Fibroblast of lung (primary cell): ENCODE data around the gene NLRP4. TPM values are rescaled to one million over a fixed set of nuclear protein-coding genes. Genes with fewer than 3 reads are reported as not detected.

Source experiments
- DNase-seq, 2 donors: peaks; one replicate each; pipeline versions ENCODE4 v3.0.0 to v3.0.0-alpha.2; 2010; ENCODE audit warnings: low read depth in 2 of 2
- H2AFZ ChIP-seq: 2 replicates; pipeline ENCODE4 v1.5.1; 2012; ENCODE audit warnings: low read length, control low read depth, inconsistent platforms
- H3K27ac ChIP-seq: 2 replicates; pipeline ENCODE4 v1.5.1; 2011; ENCODE audit warnings: low read length, control low read depth; ENCODE audit not compliant: insufficient read depth
- H3K27me3 ChIP-seq: 2 replicates; pipeline ENCODE4 v1.5.1; 2011; ENCODE audit warnings: mild to moderate bottlenecking, low read length; ENCODE audit not compliant: control insufficient read depth, insufficient read depth
- H3K36me3 ChIP-seq: 2 replicates; pipeline ENCODE4 v1.5.1; 2011; ENCODE audit warnings: low read length; ENCODE audit not compliant: control insufficient read depth, insufficient read depth
- H3K4me1 ChIP-seq: 2 replicates; pipeline ENCODE4 v1.5.1; 2011; ENCODE audit warnings: low read length; ENCODE audit not compliant: control insufficient read depth, insufficient read depth; ENCODE audit errors: extremely low read depth
- H3K4me2 ChIP-seq: 2 replicates; pipeline ENCODE4 v1.5.1; 2011; ENCODE audit warnings: low read length, control low read depth; ENCODE audit not compliant: insufficient read depth; ENCODE audit errors: extremely low read depth
- H3K4me3 ChIP-seq, 4 experiments: fragments of 200-600 bp in 1 of 4; sonication (generic) in 1 of 4; replicated peaks in 1 of 4; 2 replicates each; pipeline ENCODE4 v1.5.1; 2011 to 2016; ENCODE audit warnings: low read length in 4 of 4, low read depth in 3 of 4, mild to moderate bottlenecking in 3 of 4, control low read depth in 2 of 4, inconsistent platforms in 1 of 4, mixed read lengths in 1 of 4; ENCODE audit not compliant: insufficient read depth in 1 of 4; ENCODE audit errors: control extremely low read depth in 1 of 4
- H3K79me2 ChIP-seq: 2 replicates; pipeline ENCODE4 v1.5.1; 2012; ENCODE audit warnings: mild to moderate bottlenecking, low read length, inconsistent platforms; ENCODE audit not compliant: control insufficient read depth, insufficient read depth
- H3K9ac ChIP-seq: 2 replicates; pipeline ENCODE4 v1.5.1; 2011; ENCODE audit warnings: mild to moderate bottlenecking, low read length, control low read depth; ENCODE audit not compliant: insufficient read depth
- H3K9me3 ChIP-seq: 2 replicates; pipeline ENCODE4 v1.5.1; 2012; ENCODE audit warnings: low read depth, low read length; ENCODE audit not compliant: control insufficient read depth, insufficient read depth
- H4K20me1 ChIP-seq: 2 replicates; pipeline ENCODE4 v1.5.1; 2011; ENCODE audit warnings: low read length; ENCODE audit not compliant: control insufficient read depth, insufficient read depth; ENCODE audit errors: extremely low read depth
- EZH2 ChIP-seq: IDR thresholded peaks from 2 replicates; pipeline ENCODE4 v1.5.1; 2012; ENCODE audit warnings: low read length, control low read depth, mild to moderate bottlenecking; ENCODE audit errors: missing control alignments
- polyA plus RNA-seq, 2 donors: library from polyadenylated mRNA; depleted of rRNA in 1 of 2; stranded (reverse) in 1 of 2; unstranded in 1 of 2; fragments of >200 nt; gene quantifications; 2 replicates each; pipeline ENCODE4 v1.2.1, GENCODE V29; 2011 to 2012; ENCODE audit warnings: missing spikeins in 1 of 2
- total RNA-seq: library from RNA; depleted of rRNA; stranded (reverse); fragments of >200 nt; gene quantifications from 2 replicates; pipeline ENCODE4 v1.2.1, GENCODE V29; 2014
- TF ChIP-seq, protein P1 (sequence below), 2 donors: IDR thresholded peaks in 1 of 2; conservative IDR thresholded peaks in 1 of 2; 1 replicate in 1 of 2; 2 replicates in 1 of 2; pipeline ENCODE4 v1.5.1; 2011 to 2012; ENCODE audit warnings: low read length in 2 of 2, control low read depth in 1 of 2, inconsistent platforms in 1 of 2, low read depth in 1 of 2, mild to moderate bottlenecking in 1 of 2

NLRP4 gene
- total and polyA plus RNA-seq, 2 donors (not counting 1 experiment from before 2014, with no cell fraction given), result not detected

DNA sequence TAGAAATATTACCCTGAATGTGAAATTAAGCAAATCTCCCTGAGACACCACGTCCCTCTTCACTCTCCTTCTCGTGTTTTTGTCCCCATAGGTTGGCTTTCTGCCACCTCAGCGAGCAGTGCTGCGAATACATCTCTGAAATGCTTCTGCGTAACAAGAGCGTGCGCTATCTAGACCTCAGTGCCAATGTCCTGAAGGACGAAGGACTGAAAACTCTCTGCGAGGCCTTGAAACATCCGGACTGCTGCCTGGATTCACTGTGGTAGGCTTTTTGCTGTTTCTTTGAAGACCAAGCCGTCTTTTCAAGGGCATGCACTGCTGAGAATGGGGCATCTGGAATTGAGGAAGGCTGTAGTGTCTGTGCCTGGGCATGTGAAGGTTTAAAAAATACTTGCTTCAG, 34.4 kb downstream of the NLRP4 start:
- no peak for DNase-seq
- Histone ChIP-seq H3K79me2 (no peaks in the 10 kb centered on the region), H3K27ac (no peak overlapping the region), H4K20me1 (no peaks in the 10 kb centered on the region), H3K4me2 (no peak overlapping the region), H3K4me1 (no peaks in the 10 kb centered on the region), H3K9me3 (no peaks in the 10 kb centered on the region), H3K27me3 (no peaks in the 10 kb centered on the region), H3K9ac (no peak overlapping the region), H3K4me3 (no peak overlapping the region), H2AFZ (no peak overlapping the region), H3K36me3 (no peaks in the 10 kb centered on the region)
- TF ChIP-seq, protein P1, sequence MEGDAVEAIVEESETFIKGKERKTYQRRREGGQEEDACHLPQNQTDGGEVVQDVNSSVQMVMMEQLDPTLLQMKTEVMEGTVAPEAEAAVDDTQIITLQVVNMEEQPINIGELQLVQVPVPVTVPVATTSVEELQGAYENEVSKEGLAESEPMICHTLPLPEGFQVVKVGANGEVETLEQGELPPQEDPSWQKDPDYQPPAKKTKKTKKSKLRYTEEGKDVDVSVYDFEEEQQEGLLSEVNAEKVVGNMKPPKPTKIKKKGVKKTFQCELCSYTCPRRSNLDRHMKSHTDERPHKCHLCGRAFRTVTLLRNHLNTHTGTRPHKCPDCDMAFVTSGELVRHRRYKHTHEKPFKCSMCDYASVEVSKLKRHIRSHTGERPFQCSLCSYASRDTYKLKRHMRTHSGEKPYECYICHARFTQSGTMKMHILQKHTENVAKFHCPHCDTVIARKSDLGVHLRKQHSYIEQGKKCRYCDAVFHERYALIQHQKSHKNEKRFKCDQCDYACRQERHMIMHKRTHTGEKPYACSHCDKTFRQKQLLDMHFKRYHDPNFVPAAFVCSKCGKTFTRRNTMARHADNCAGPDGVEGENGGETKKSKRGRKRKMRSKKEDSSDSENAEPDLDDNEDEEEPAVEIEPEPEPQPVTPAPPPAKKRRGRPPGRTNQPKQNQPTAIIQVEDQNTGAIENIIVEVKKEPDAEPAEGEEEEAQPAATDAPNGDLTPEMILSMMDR (conservative IDR thresholded peaks at IDR 0.05 in 1 of 2, IDR thresholded peaks at IDR 0.05 in 1 of 2; ENCODE audit: low read depth in 1 of 2, low read length in 2 of 2), result no peak
- no peak for TF ChIP-seq EZH2

DNA sequence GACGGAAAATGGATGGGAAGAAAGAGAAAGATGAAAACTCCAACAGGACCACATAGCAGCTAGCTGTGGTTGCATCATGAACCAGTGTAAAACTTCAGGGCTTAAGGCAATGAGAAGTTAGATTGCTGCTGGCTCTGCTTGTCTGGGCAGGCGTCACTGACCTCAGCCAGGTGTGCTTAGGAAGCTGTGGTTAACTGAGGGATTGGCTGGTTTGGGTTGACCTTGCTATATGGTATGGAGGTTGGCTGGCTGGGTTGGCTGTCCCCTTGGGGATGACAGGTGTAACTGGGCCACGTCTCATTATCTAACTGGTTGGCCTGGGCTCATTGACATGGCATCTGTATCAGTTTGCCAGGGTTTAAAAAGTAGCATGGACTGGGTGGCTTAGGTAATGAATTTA, 40.9 kb downstream of the NLRP4 start:
- Histone ChIP-seq H3K4me1 (no peaks in the 10 kb centered on the region), H2AFZ (no peak overlapping the region), H3K9ac (no peak overlapping the region), H3K36me3 (no peaks in the 10 kb centered on the region), H3K4me3 (no peak overlapping the region), H3K79me2 (no peaks in the 10 kb centered on the region), H3K9me3 (no peaks in the 10 kb centered on the region), H3K27ac (no peak overlapping the region), H3K27me3 (no peaks in the 10 kb centered on the region), H4K20me1 (no peaks in the 10 kb centered on the region), H3K4me2 (no peak overlapping the region)
- no peak for TF ChIP-seq EZH2
- TF ChIP-seq, protein P1 (conservative IDR thresholded peaks at IDR 0.05 in 1 of 2, IDR thresholded peaks at IDR 0.05 in 1 of 2; ENCODE audit: low read depth in 1 of 2, low read length in 2 of 2), result no peak
- no peak for DNase-seq

DNA sequence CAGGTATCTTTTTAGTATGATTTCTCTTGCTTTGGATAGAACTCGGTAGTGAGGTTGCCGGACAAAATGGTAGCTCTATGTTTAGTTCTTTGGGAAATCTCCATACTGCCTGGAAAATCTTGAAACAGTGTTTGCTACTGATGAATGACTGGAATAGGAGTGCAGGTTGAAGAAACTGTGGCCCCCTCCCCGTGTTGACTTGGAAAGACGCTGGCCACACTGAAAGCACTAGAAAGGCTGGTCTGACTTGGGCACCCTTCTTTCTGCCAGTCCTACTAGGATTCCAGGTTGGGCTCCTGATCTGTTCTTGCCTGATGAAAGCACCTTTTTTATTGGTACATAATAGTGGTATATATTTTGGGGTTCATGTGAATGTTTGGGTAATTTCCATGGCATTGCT, 46.3 kb downstream of the NLRP4 start:
- H3K4me1 ChIP-seq, result no peaks in the 10 kb centered on the region
- H4K20me1 ChIP-seq, result no peaks in the 10 kb centered on the region
- no peak for TF ChIP-seq EZH2
- TF ChIP-seq, protein P1 (conservative IDR thresholded peaks at IDR 0.05 in 1 of 2, IDR thresholded peaks at IDR 0.05 in 1 of 2; ENCODE audit: low read depth in 1 of 2, low read length in 2 of 2), result no peak
- H3K4me2 ChIP-seq, result no peak overlapping the region
- H3K9ac ChIP-seq, result no peak overlapping the region
- H3K27ac ChIP-seq, result no peak overlapping the region
- H3K9me3 ChIP-seq, result no peaks in the 10 kb centered on the region
- H3K27me3 ChIP-seq, result no peaks in the 10 kb centered on the region
- no peak for DNase-seq
- no peaks in the 10 kb centered on the region for H3K79me2 ChIP-seq
- H3K36me3 ChIP-seq, result no peaks in the 10 kb centered on the region
- H3K4me3 ChIP-seq, result no peak overlapping the region
- H2AFZ ChIP-seq, result no peak overlapping the region
